ENCODE results near the gene SYT2. TPM values are rescaled to one million over a fixed set of nuclear protein-coding genes. Genes with fewer than 3 reads are reported as not detected.

The SYT2 gene
- total RNA-seq, 1 experiment from 2014 or later = not detected

DNA sequence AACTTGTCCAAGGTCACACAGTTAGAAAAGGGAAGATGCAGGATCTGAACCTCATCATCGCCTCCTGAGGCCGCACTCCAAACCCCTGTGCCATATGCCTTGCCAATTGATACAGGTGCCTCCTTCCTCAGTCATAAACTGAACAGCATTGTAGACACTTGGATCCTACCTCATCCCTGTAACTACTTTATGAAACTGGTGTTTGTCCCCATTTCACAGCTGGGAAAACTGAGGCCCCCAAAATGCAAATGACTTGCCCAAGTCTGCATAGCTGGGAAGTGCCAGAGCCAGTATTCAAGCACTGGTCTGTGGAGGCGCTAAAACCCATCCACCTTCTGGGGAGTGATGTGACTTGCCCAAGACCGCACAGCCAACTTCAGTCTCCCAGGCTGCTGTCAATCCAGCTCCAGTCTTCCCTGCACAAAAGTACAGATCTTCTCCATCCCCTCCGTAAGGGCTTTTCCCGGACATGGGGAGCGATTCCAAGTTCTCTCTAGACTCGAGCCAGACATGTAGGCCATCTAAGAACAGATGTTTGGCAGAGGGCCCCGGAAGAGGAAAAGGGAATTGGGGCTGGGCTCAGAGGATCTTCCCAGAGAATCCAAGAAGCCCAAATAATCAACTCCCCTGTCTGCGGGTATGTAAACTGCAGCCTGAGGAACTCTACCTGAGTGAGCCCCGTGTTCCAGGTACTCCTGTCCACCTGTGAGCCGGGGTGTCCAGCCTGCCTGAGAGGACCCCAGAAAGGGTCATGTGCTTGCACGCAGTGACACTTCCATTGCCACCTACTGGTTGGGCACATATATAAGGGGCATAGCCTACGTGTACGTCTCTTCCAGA lies 60.5 kb downstream of the SYT2 start:
- Histone ChIP-seq H3K4me2 (ENCODE audit: low read length) (no peak overlapping the region), H2AFZ (ENCODE audit: low read length) (no peak overlapping the region), H3F3A (ENCODE audit: low read length, unreplicated experiment) (no peaks in the 10 kb centered on the region), H3K4me3 (ENCODE audit: low read length) (no peak overlapping the region), H4K20me1 (ENCODE audit: low read length) (no peaks in the 10 kb centered on the region), H3K9me3 (ENCODE audit: low read length) (no peaks in the 10 kb centered on the region), H3K36me3 (ENCODE audit: low read depth, low read length) (no peaks in the 10 kb centered on the region), H3K9me2 (replicated peaks; ENCODE audit: low read length) (no peaks in the 10 kb centered on the region), H3K27me3 (ENCODE audit: low read length) (peaks cover 9% of the 10 kb centered on the region; the same call in 1 of the 2 replicates), H3K9ac (ENCODE audit: low read length) (no peak overlapping the region), H3K79me2 (ENCODE audit: low read length) (no peaks in the 10 kb centered on the region), H3K4me1 (ENCODE audit: insufficient read depth, low read length) (no peaks in the 10 kb centered on the region), H3K27ac (ENCODE audit: low read length) (no peak overlapping the region)
- ATAC-seq (no peak), DNase-seq (no peak)
- TF ChIP-seq, protein P1, sequence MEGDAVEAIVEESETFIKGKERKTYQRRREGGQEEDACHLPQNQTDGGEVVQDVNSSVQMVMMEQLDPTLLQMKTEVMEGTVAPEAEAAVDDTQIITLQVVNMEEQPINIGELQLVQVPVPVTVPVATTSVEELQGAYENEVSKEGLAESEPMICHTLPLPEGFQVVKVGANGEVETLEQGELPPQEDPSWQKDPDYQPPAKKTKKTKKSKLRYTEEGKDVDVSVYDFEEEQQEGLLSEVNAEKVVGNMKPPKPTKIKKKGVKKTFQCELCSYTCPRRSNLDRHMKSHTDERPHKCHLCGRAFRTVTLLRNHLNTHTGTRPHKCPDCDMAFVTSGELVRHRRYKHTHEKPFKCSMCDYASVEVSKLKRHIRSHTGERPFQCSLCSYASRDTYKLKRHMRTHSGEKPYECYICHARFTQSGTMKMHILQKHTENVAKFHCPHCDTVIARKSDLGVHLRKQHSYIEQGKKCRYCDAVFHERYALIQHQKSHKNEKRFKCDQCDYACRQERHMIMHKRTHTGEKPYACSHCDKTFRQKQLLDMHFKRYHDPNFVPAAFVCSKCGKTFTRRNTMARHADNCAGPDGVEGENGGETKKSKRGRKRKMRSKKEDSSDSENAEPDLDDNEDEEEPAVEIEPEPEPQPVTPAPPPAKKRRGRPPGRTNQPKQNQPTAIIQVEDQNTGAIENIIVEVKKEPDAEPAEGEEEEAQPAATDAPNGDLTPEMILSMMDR (conservative IDR thresholded peaks at IDR 0.05; ENCODE audit: low read depth, low read length) = no peak
- no peak for TF ChIP-seq EZH2 (IDR thresholded peaks at IDR 0.05; ENCODE audit: low read length, unreplicated experiment)
- TF ChIP-seq EZH2phosphoT487 (IDR thresholded peaks at IDR 0.05; ENCODE audit: borderline replicate concordance, low read length) = no peak
- intact Hi-C loops (cut with micrococcal nuclease) = no loop called here
- POLR2A ChIA-PET (ENCODE audit: unreplicated experiment) = no interaction called here
- CTCF ChIA-PET = no interaction called here
- no TSS peak for BruUV-seq (replicated peaks)

DNA sequence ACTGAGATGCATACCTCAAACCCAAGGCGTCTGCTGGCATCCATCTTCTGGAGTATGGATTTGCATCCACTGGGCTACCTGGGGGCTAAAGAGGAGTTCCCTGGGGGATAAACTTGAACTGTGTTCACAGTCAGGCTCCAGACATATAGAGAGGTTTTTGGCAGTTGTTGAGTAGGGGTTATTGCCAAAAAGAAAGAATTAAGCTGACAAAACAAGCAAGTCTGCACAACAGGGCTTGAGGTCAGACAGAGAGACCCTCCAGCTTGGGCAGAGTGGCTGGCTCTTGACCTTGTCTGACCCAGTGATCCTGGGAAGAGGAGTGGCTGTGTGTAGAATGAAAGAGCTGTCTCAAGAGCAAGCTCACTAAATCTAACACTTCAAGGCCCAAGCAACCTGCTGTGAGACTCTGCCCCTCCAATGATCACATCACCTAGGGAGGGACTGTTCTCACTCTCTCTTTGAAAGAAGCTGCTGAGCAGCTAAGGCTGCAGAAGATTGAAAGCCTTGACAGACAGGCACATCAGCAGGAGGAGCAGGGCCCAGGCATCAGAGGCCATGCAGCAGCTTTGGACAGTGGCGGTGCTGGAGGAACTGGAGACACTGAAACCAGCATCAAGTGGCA lies 61.5 kb downstream of the SYT2 start:
- H3K4me3 ChIP-seq (ENCODE audit: low read length) = no peak overlapping the region

More for the DNA sequence above, 61.5 kb downstream of the SYT2 start:
- ATAC-seq (no peak), DNase-seq (no peak)
- CTCF ChIA-PET = no interaction called here
- TF ChIP-seq, protein P1 (conservative IDR thresholded peaks at IDR 0.05; ENCODE audit: low read depth, low read length) = no peak
- TF ChIP-seq EZH2 (IDR thresholded peaks at IDR 0.05; ENCODE audit: low read length, unreplicated experiment) (no peak), EZH2phosphoT487 (IDR thresholded peaks at IDR 0.05; ENCODE audit: borderline replicate concordance, low read length) (no peak)
- Histone ChIP-seq H3K27ac (ENCODE audit: low read length) (no peak overlapping the region), H3K79me2 (ENCODE audit: low read length) (no peaks in the 10 kb centered on the region), H3K27me3 (ENCODE audit: low read length) (peaks cover 19% of the 10 kb centered on the region), H3K9me2 (replicated peaks; ENCODE audit: low read length) (no peaks in the 10 kb centered on the region), H3K4me1 (ENCODE audit: insufficient read depth, low read length) (no peaks in the 10 kb centered on the region), H3F3A (ENCODE audit: low read length, unreplicated experiment) (no peaks in the 10 kb centered on the region), H4K20me1 (ENCODE audit: low read length) (no peaks in the 10 kb centered on the region), H3K9me3 (ENCODE audit: low read length) (no peaks in the 10 kb centered on the region), H3K36me3 (ENCODE audit: low read depth, low read length) (no peaks in the 10 kb centered on the region), H3K4me2 (ENCODE audit: low read length) (no peak overlapping the region), H3K9ac (ENCODE audit: low read length) (no peak overlapping the region), H2AFZ (ENCODE audit: low read length) (no peak overlapping the region)
- intact Hi-C loops (cut with micrococcal nuclease) = no loop called here
- no TSS peak for BruUV-seq (replicated peaks)
- POLR2A ChIA-PET (ENCODE audit: unreplicated experiment) = no interaction called here

Data from PC-3 (cell line).